Endodermal cell (in vitro differentiated cells): ENCODE measurements around the gene SENP2. TPM values are rescaled to one million over a fixed set of nuclear protein-coding genes. Genes with fewer than 3 reads are reported as not detected.
"Not testable (repeated sequence)": the region's sequence is repeated elsewhere in the genome, so short reads cannot be mapped to it uniquely, and the experiment has no call there.

Experiments
- DNase-seq: peaks from one replicate; pipeline ENCODE4 v3.0.0-alpha.2; 2017
- H3K27ac ChIP-seq: 2 replicates; pipeline ENCODE4 v1.5.1; 2013; ENCODE audit warnings: mild to moderate bottlenecking, low read depth, low read length, moderate library complexity
- H3K27me3 ChIP-seq: 2 replicates; pipeline ENCODE4 v1.6.1; 2013; ENCODE audit warnings: mild to moderate bottlenecking, low read length, moderate library complexity; ENCODE audit not compliant: insufficient read depth, control insufficient read depth, poor library complexity, severe bottlenecking
- H3K36me3 ChIP-seq: 2 replicates; pipeline ENCODE4 v1.7.0; 2013; ENCODE audit warnings: mild to moderate bottlenecking, low read length, moderate library complexity; ENCODE audit not compliant: control insufficient read depth, insufficient read depth
- H3K4me1 ChIP-seq: one replicate; pipeline ENCODE4 v1.7.0; 2013; ENCODE audit warnings: low read length; ENCODE audit not compliant: control insufficient read depth, insufficient read depth
- H3K4me3 ChIP-seq: 2 replicates; pipeline ENCODE4 v1.5.1; 2013; ENCODE audit warnings: mild to moderate bottlenecking, low read length, moderate library complexity
- H3K9ac ChIP-seq: 2 replicates; pipeline ENCODE4 v1.6.1; 2013; ENCODE audit warnings: mild to moderate bottlenecking, low read length, moderate library complexity; ENCODE audit not compliant: poor library complexity, severe bottlenecking; ENCODE audit errors: extremely low read depth
- H3K9me3 ChIP-seq: 2 replicates; pipeline ENCODE4 v1.6.1; 2013; ENCODE audit warnings: mild to moderate bottlenecking, low read length, moderate library complexity; ENCODE audit not compliant: control insufficient read depth
- H3K27ac Mint-ChIP-seq: 2 replicates; pipeline ENCODE4 v1.8.0; 2020; ENCODE audit warnings: mixed read lengths
- H3K27me3 Mint-ChIP-seq: 2 replicates; pipeline ENCODE4 v1.8.0; 2021; ENCODE audit warnings: mild to moderate bottlenecking, mixed read lengths; ENCODE audit not compliant: insufficient read depth
- H3K36me3 Mint-ChIP-seq: 2 replicates; pipeline ENCODE4 v1.8.0; 2020; ENCODE audit warnings: low read depth, mixed read lengths
- H3K4me1 Mint-ChIP-seq: 2 replicates; pipeline ENCODE4 v1.8.0; 2020; ENCODE audit warnings: mixed read lengths
- H3K4me3 Mint-ChIP-seq: 2 replicates; pipeline ENCODE4 v1.8.0; 2020; ENCODE audit warnings: mild to moderate bottlenecking, moderate library complexity, mixed read lengths
- H3K9me3 Mint-ChIP-seq: 2 replicates; pipeline ENCODE4 v1.8.0; 2020; ENCODE audit warnings: mild to moderate bottlenecking, mixed read lengths
- WGBS, 2 experiments: methylation state at CpG; one replicate each; pipeline versions ENCODE4 v1.1.5 to v1.1.7; 2013; ENCODE audit warnings: missing lambda C conversion rate in 2 of 2, mixed read lengths in 1 of 2; ENCODE audit not compliant: insufficient coverage in 1 of 2, insufficient read length in 1 of 2; 5-methylcytosine and 5-hydroxymethylcytosine counted together
- total RNA-seq, 2 donors: library from RNA; stranded (reverse); fragmentation: NEBNext Ultra II Directional in 1 of 2; extraction: Animal tissue kit (Norgen Biotek cat#: 25700) in 1 of 2; gene quantifications; 2 replicates in 1 of 2; 3 replicates in 1 of 2; pipeline ENCODE4 v1.2.1, GENCODE V29; 2021
- TF ChIP-seq, protein P1 (sequence below): fragments of 200-600 bp; sonication (generic); conservative IDR thresholded peaks from 2 replicates; pipeline ENCODE4 v1.5.0; 2021; ENCODE audit warnings: antibody characterized with exemption, mild to moderate bottlenecking

SENP2 gene
- total RNA-seq, 2 donors from 2014 or later = 44.6 to 46.4 TPM

DNA sequence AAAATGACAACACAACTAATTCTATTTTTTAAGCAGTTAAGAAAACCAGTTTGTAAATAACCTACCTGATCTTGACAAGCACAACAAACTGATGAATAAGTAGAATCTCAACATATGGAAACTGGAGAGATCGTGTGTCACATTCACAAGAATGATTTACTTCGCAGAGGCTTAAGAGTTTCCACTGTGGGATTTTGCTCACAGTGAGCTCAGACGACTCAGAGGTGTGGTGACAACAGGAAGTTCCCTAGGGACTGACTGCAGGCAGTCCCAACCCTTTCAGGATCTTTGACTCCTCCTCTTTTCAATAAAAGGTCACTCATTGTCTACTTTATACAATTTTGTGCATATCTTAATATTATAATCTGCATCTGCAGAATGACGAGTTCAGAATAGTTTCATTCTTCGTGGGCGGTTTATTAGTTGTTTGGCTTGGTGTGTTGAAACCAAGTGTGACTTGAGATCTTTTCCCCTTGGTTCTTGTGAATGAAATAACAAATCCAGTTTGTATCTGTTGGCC, 33.7 kb upstream of the SENP2 start, which contains the start of gene LIPH:
Gene LIPH (minus strand): TSS at position 231 of the 520 bp plus-strand sequence. CDS start 117 bp downstream, at position 114.
- peak; percentile 68 for DNase-seq
- H3K9me3 ChIP-seq = no peaks in the 10 kb centered on the region
- no peak within 1 kb of the TSS for H3K27ac ChIP-seq
- no peaks in the 10 kb centered on the region for H3K27me3 ChIP-seq
- Mint-ChIP-seq H3K4me1 (peaks cover 7% of the 10 kb centered on the region), H3K36me3 (no peaks in the 10 kb centered on the region), H3K9me3 (no peaks in the 10 kb centered on the region), H3K4me3 (peak within 1 kb of the TSS; percentile 0), H3K27me3 (no peaks in the 10 kb centered on the region), H3K27ac (peak within 1 kb of the TSS; percentile 74)
- TF ChIP-seq, protein P1, sequence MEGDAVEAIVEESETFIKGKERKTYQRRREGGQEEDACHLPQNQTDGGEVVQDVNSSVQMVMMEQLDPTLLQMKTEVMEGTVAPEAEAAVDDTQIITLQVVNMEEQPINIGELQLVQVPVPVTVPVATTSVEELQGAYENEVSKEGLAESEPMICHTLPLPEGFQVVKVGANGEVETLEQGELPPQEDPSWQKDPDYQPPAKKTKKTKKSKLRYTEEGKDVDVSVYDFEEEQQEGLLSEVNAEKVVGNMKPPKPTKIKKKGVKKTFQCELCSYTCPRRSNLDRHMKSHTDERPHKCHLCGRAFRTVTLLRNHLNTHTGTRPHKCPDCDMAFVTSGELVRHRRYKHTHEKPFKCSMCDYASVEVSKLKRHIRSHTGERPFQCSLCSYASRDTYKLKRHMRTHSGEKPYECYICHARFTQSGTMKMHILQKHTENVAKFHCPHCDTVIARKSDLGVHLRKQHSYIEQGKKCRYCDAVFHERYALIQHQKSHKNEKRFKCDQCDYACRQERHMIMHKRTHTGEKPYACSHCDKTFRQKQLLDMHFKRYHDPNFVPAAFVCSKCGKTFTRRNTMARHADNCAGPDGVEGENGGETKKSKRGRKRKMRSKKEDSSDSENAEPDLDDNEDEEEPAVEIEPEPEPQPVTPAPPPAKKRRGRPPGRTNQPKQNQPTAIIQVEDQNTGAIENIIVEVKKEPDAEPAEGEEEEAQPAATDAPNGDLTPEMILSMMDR = no peak
- no peaks in the 10 kb centered on the region for H3K36me3 ChIP-seq
- no peak within 1 kb of the TSS for H3K9ac ChIP-seq
- WGBS, 2 experiments = 51 to 59% methylated on average over 5 to 6 of the region's 6 CpGs
- H3K4me3 ChIP-seq = no peak within 1 kb of the TSS
- H3K4me1 ChIP-seq = no peaks in the 10 kb centered on the region

DNA sequence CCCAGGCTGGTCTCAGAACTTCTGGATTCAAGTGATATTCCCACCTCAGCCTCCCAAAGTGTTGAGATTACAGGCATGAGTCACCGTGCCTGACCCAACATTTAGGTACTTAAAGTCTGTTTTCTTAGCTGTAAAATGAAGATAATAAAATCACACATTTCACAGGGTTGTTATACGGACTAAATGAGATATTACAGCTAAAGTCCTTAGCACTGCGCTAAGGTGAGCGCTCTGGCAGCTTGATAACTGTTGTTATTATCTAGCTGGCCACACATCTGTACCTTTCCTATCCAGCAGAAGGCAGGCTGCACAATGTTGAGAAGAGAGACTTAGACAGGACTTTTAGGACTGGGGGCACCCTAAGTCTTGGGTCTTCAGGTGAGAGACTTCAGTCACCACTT, 31.0 kb upstream of the SENP2 start:
- DNase-seq = no peak
- H3K27ac Mint-ChIP-seq = no peak overlapping the region
- H3K27me3 Mint-ChIP-seq = peaks cover 9% of the 10 kb centered on the region
- no peak overlapping the region for H3K4me3 ChIP-seq
- peaks cover 12% of the 10 kb centered on the region for H3K4me1 Mint-ChIP-seq
- no peaks in the 10 kb centered on the region for H3K36me3 Mint-ChIP-seq
- WGBS, 2 experiments = 92 to 93% methylated on average over 4 of the region's 4 CpGs
- no peak overlapping the region for H3K9ac ChIP-seq
- TF ChIP-seq, protein P1 = no peak
- no peak overlapping the region for H3K27ac ChIP-seq
- H3K4me3 Mint-ChIP-seq = no peak overlapping the region
- H3K4me1 ChIP-seq = no peaks in the 10 kb centered on the region
- H3K36me3 ChIP-seq = no peaks in the 10 kb centered on the region
- H3K27me3 ChIP-seq = no peaks in the 10 kb centered on the region
- no peaks in the 10 kb centered on the region for H3K9me3 Mint-ChIP-seq
- no peaks in the 10 kb centered on the region for H3K9me3 ChIP-seq

DNA sequence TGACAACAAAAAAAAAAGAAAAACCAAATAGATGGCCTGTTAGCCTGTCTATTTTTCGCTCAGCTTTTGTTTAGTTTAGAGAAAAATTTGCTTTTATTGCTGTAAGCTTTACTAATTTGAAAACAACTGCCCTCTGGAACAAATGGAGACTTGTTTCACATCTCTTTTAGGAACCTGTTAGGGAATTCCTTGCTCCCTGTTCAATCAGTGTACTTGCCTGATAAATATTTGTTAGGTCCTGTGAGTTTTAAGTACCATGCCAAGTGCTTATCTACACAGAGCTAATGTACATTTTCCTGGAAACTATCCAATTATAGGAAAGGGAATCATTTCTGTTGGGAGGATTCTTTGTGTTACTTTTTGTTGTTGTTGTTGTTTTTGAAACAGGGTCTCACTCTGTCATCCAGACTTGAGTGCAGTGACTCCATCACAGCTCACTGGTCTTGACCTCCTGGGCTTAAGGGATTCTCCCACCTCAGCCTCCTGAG, 30.2 kb upstream of the SENP2 start:
- Mint-ChIP-seq H3K4me1 (peaks cover 12% of the 10 kb centered on the region), H3K9me3 (no peaks in the 10 kb centered on the region), H3K36me3 (no peaks in the 10 kb centered on the region), H3K4me3 (no peak overlapping the region), H3K27ac (no peak overlapping the region), H3K27me3 (peaks cover 16% of the 10 kb centered on the region)
- Histone ChIP-seq H3K27ac (no peak overlapping the region), H3K27me3 (no peaks in the 10 kb centered on the region), H3K4me1 (no peaks in the 10 kb centered on the region), H3K4me3 (no peak overlapping the region), H3K36me3 (no peaks in the 10 kb centered on the region), H3K9ac (no peak overlapping the region), H3K9me3 (no peaks in the 10 kb centered on the region)
- DNase-seq = peak; percentile 14
- TF ChIP-seq, protein P1 = no peak
- 93% methylated on average over 1 of the region's 1 CpG; no CpG with 5 or more reads in 1 of the 2 experiments for WGBS, 2 experiments

DNA sequence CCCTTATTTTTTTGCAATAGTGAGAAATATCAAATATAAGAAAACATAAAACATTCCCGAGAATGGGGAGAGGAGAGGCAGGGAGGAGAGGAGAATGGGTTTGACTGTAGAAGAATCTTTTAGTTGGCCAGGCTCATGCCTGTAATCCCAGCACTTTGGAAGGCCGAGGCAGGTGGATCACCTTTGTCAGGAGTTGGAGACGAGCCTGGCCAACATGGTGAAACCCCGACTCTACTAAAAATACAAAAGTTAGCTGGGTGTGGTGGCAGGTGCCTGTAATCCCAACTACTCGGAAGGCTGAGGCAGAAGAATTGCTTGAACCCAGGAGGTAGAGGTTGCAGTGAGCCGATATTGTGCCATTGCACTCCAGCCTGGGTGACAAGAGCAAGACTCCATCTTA, 29.5 kb upstream of the SENP2 start:
- not testable (repeated sequence) for H3K36me3 ChIP-seq, H3K27me3 ChIP-seq, H3K9me3 Mint-ChIP-seq, H3K27ac Mint-ChIP-seq, H3K4me3 Mint-ChIP-seq, H3K27ac ChIP-seq, H3K9ac ChIP-seq, H3K36me3 Mint-ChIP-seq, H3K9me3 ChIP-seq, H3K4me1 ChIP-seq, H3K4me3 ChIP-seq, DNase-seq
- 90 to 93% methylated on average over 4 to 6 of the region's 6 CpGs for WGBS, 2 experiments
- H3K27me3 Mint-ChIP-seq = peaks cover 16% of the 10 kb centered on the region
- peaks cover 16% of the 10 kb centered on the region for H3K4me1 Mint-ChIP-seq
